HepG2 (cell line): ENCODE data around the gene QKI. TPM values are rescaled to one million over a fixed set of nuclear protein-coding genes. Genes with fewer than 3 reads are reported as not detected.

Experiments
- CREBL2 ChIP-seq: sonication (generic); formaldehyde crosslinking; IDR thresholded peaks from 2 replicates; pipeline ENCODE4 v1.8.1; 2023; ENCODE audit warnings: missing genetic modification reagents, mild to moderate bottlenecking, borderline replicate concordance
- EHMT2 ChIP-seq: fragments of 200-600 bp; sonication (generic); IDR thresholded peaks from 2 replicates; pipeline ENCODE4 v1.7.0; 2017; ENCODE audit warnings: antibody characterized with exemption, low read depth, low read length, borderline replicate concordance
- GTF3A ChIP-seq: sonication (generic); formaldehyde crosslinking; conservative IDR thresholded peaks from 2 replicates; pipeline ENCODE4 v1.4.0; 2020; ENCODE audit warnings: mild to moderate bottlenecking, missing genetic modification reagents
- KAT2B ChIP-seq: fragments of 150-350 bp; IDR thresholded peaks from 2 replicates; pipeline ENCODE4 v1.6.1; 2014; ENCODE audit warnings: low read depth, low read length, borderline replicate concordance
- KDM4B ChIP-seq: sonication (generic); formaldehyde crosslinking; IDR thresholded peaks from 2 replicates; pipeline ENCODE4 v1.4.0; 2020; ENCODE audit warnings: missing genetic modification reagents
- NCOA1 ChIP-seq: sonication (generic); formaldehyde crosslinking; IDR thresholded peaks from 2 replicates; pipeline ENCODE4 v1.9.0; 2021; ENCODE audit warnings: missing genetic modification reagents
- NR0B2 ChIP-seq: sonication (generic); formaldehyde crosslinking; IDR thresholded peaks from 2 replicates; pipeline ENCODE4 v1.4.0; 2020; ENCODE audit warnings: mild to moderate bottlenecking, missing genetic modification reagents
- PREB ChIP-seq: sonication (generic); formaldehyde crosslinking; IDR thresholded peaks from 2 replicates; pipeline ENCODE4 v1.4.0; 2020; ENCODE audit warnings: missing genetic modification reagents
- SMAD9 ChIP-seq: sonication (generic); formaldehyde crosslinking; IDR thresholded peaks from 2 replicates; pipeline ENCODE4 v1.5.1; 2020; ENCODE audit warnings: mild to moderate bottlenecking, missing genetic modification reagents
- SOX13 ChIP-seq, 3 experiments: fragments of 450-650 bp in 1 of 3; sonication (generic) in 1 of 3; formaldehyde crosslinking in 1 of 3; IDR thresholded peaks in 2 of 3; conservative IDR thresholded peaks in 1 of 3; 2 replicates each; pipeline versions ENCODE4 v1.5.0 to v1.6.1; 2016 to 2020; ENCODE audit warnings: antibody characterized with exemption in 1 of 3, mild to moderate bottlenecking in 1 of 3, missing compliant biosample characterization in 1 of 3, missing genetic modification reagents in 1 of 3, moderate library complexity in 1 of 3
- TFDP1 ChIP-seq: IDR thresholded peaks from 2 replicates; pipeline ENCODE4 v1.6.1; 2016; ENCODE audit warnings: missing compliant biosample characterization, missing genetic modification reagents, borderline replicate concordance
- TRAFD1 ChIP-seq: sonication (generic); formaldehyde crosslinking; IDR thresholded peaks from 2 replicates; pipeline ENCODE4 v1.5.1; 2020; ENCODE audit warnings: missing genetic modification reagents, mild to moderate bottlenecking, borderline replicate concordance
- ZBTB3 ChIP-seq: sonication (generic); formaldehyde crosslinking; IDR thresholded peaks from 2 replicates; pipeline ENCODE4 v1.4.0; 2020; ENCODE audit warnings: low read depth, mild to moderate bottlenecking, moderate library complexity, missing genetic modification reagents, borderline replicate concordance
- ZMYM2 ChIP-seq: sonication (generic); formaldehyde crosslinking; IDR thresholded peaks from 2 replicates; pipeline ENCODE4 v1.8.0; 2022; ENCODE audit warnings: mild to moderate bottlenecking, missing genetic modification reagents
- ZNF180 ChIP-seq: sonication (generic); formaldehyde crosslinking; IDR thresholded peaks from 2 replicates; pipeline ENCODE4 v1.4.0; 2020; ENCODE audit warnings: low read depth, missing genetic modification reagents, borderline replicate concordance
- ZNF253 ChIP-seq: sonication (generic); formaldehyde crosslinking; IDR thresholded peaks from 2 replicates; pipeline ENCODE4 v1.8.0; 2022; ENCODE audit warnings: mild to moderate bottlenecking, missing genetic modification reagents, borderline replicate concordance
- ZNF256 ChIP-seq: sonication (generic); formaldehyde crosslinking; conservative IDR thresholded peaks from 2 replicates; pipeline ENCODE4 v1.4.0; 2020; ENCODE audit warnings: missing genetic modification reagents
- ZNF276 ChIP-seq: sonication (generic); formaldehyde crosslinking; IDR thresholded peaks from 2 replicates; pipeline ENCODE4 v1.4.0; 2020; ENCODE audit warnings: mild to moderate bottlenecking, low read depth, missing genetic modification reagents
- ZNF614 ChIP-seq: IDR thresholded peaks from 2 replicates; pipeline ENCODE4 v1.6.1; 2018; ENCODE audit warnings: missing biosample characterization, missing genetic modification reagents, inconsistent platforms, borderline replicate concordance
- polyA plus RNA-seq, 8 experiments: library from polyadenylated mRNA; depleted of rRNA in 3 of 8; stranded (reverse) in 7 of 8; unstranded in 1 of 8; fragments of >200 nt; fragmentation: Illumina TruSeq in 4 of 8; extraction: Trizol in 4 of 8; gene quantifications; 2 replicates each; pipeline versions ENCODE4 v1.2.1 to v1.2.3, GENCODE V29; 2011 to 2016; ENCODE audit warnings: low read depth in 4 of 8, missing spikeins in 1 of 8, mixed read lengths in 1 of 8; ENCODE audit not compliant: insufficient read depth in 1 of 8
- total RNA-seq, 5 experiments: library from RNA; depleted of rRNA; stranded (reverse); fragments of >200 nt; fragmentation: Illumina TruSeq; extraction: Trizol; gene quantifications; 2 replicates each; pipeline ENCODE4 v1.2.3, GENCODE V29; 2016; ENCODE audit warnings: low read depth in 1 of 5

The QKI gene
- total and polyA plus RNA-seq, 2 of the 13 experiments (the other 11 are each of a cell fraction or from before 2014, with no cell fraction given), result 136 to 137 TPM

- TF ChIP-seq SOX13 (IDR thresholded peaks at IDR 0.05), result no peak
- 0 out of 4 replicates have a peak, but pooled peaks of 1 of the 2 experiments have one; percentile 12 for TF ChIP-seq SOX13 (CRISPR knock-in tag; conservative IDR thresholded peaks at IDR 0.05 in 1 of 2, IDR thresholded peaks at IDR 0.05 in 1 of 2)
- TF ChIP-seq KAT2B, result no peak
- 0 out of 2 replicates have a peak, but pooled peaks have one; percentile 7 for TF ChIP-seq TFDP1
- no peak for TF ChIP-seq PREB (CRISPR knock-in tag)
- 0 out of 2 replicates have a peak, but pooled peaks have one; percentile 36 for TF ChIP-seq SMAD9 (CRISPR knock-in tag)
- no peak for TF ChIP-seq ZNF180 (CRISPR knock-in tag)
- TF ChIP-seq ZBTB3, result no peak
- no peak for TF ChIP-seq ZNF256 (CRISPR knock-in tag)
- TF ChIP-seq ZNF614 (CRISPR knock-in tag), result no peak
- TF ChIP-seq TRAFD1 (CRISPR knock-in tag), result no peak
- TF ChIP-seq KDM4B (CRISPR knock-in tag), result no peak
- TF ChIP-seq GTF3A, result no peak
- no peak for TF ChIP-seq ZNF276 (CRISPR knock-in tag)
- TF ChIP-seq EHMT2, result no peak
- no peak; the same call in 1 of the 2 replicates for TF ChIP-seq NR0B2
- no peak; the same call in 1 of the 2 replicates for TF ChIP-seq NCOA1
- no peak for TF ChIP-seq ZMYM2 (CRISPR knock-in tag)
- no peak for TF ChIP-seq CREBL2 (CRISPR knock-in tag)
- TF ChIP-seq ZNF253 (CRISPR knock-in tag), result no peak
Observed at GRCh38 chr6:163405412-163406309, 8.9 kb upstream of the QKI start (continued).
